Umbilical cord (tissue), 2 donors: ENCODE measurements around the gene PCED1A. TPM values are rescaled to one million over a fixed set of nuclear protein-coding genes. Genes with fewer than 3 reads are reported as not detected.
A peak's percentile ranks its signal among the peaks of the same experiment; 100 is the strongest.
"Not testable (repeated sequence)": the region's sequence is repeated elsewhere in the genome, so short reads cannot be mapped to it uniquely, and the experiment has no call there.

Experiments
- DNase-seq: peaks from one replicate; pipeline ENCODE4 v3.0.0-alpha.2; 2015; ENCODE audit warnings: low spot score
- total RNA-seq: library from RNA; depleted of rRNA; stranded (reverse); fragments of >200 nt; gene quantifications from one replicate; pipeline ENCODE4 v1.2.3, GENCODE V29; 2014; ENCODE audit warnings: low replicate concordance; ENCODE audit not compliant: insufficient read depth

PCED1A gene
- total RNA-seq, 1 donor from 2014 or later = 16.9 TPM

DNA sequence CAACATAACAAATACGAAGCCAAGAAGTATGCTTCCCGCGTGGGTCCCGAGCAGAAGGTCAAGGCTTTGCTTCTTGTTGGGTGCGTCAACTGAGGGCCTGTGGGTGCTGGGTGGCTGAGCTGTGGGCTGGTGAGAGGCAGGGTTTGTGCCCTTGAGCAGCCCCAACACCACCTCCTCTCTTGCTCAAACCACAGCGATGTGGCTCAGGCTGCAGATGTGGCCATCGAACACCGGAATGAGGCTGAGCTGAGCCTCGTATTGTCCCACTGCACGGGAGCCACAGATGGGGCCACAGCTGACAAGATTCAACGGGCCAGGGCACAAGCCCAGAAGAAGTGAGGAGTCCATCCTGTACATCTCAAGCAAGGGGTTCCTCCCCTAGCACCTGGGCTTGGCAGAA is 25.8 kb upstream of the PCED1A start:
- no peak for DNase-seq

DNA sequence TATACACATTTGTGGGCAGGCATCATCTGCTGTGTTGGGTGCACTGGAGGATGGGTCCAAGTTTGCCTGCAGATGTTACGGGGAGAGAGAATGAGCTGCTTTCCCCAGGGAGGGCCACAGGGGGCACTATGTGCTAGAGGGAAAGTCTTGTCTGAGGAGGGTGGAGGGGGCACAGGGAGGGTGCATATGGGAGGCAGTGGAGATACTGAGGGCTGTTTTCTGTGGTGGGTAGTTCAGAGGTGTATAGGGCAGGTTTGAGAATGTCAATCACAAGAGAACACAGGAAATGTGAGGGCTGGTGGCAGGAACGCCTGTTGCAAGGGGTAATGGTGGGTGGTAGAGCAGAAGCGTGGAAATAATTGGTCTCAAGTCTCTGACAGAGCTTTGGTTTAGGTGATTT is 25.2 kb upstream of the PCED1A start:
- no peak for DNase-seq

DNA sequence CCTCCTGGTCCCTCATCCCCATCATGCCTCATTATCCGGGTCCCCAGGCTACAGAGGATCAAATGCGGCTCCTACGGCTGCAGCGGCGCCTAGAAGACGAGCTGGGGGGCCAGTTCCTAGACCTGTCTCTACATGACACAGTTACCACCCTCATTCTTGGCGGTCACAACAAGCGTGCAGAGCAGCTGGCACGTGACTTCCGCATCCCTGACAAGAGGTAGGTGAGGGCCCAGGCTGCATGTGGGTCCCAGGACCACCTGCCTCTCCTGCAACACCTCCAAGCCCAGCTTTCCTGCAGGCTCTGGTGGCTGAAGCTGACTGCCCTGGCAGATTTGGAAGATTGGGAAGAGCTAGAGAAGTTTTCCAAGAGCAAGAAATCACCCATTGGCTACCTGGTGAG is 24.6 kb upstream of the PCED1A start:
- no peak for DNase-seq

DNA sequence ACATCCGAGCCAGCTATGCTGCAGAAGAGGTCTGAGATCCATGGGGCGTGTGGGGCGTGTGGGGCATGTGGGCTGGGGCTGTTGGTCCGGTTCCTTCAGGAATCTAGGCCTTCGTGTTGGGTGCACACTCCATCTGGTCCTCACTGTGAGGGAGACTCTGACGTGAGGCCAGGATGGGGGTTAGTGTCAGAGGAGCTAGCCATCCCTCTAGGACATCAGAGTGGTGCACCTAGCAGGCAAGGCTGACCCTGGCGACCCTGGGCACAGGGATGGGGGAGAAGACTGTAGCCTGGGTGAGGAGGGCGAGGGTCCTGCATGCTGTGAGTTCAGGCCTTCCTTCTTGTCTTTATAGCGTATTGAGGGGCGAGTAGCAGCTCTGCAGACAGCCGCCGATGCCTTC is 24.2 kb upstream of the PCED1A start:
- DNase-seq = no peak

DNA sequence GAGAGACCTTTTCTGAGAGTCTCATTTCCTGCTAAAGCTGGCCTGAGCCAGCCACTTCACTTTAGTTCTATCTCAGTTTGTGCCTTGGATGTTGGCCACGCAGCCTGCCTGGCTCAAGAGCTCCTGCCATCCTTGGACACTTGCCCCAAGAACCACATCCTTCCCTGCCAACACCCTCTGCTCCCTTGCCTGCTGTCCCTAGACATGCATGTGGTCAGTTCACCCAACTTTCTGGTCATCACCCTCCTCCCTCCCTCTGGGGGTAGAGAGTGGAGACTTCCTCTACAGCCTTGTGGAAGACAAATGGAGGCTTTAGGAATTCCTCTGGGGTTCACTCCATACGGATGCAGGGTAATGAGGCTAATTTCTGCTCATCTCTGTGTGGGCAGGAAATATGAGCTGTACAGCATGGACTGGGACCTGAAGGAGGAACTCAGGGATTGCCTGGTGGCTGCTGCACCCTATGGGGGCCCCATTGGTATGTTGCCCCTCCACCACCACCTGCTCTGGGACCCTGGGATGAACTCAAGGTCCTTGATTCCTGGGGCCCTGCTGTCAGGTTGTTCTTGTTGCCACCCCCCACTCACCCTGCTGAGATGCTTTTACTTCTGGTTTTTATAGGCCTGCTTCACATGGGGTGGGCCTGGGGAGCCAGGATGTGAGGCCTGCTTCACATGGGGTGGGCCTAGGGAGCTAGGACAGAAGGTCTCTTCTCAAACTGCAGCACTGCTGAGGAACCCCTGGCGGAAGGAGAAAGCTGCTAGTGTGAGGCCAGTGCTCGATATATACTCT is 19.1 kb upstream of the PCED1A start:
- DNase-seq = no peak

DNA sequence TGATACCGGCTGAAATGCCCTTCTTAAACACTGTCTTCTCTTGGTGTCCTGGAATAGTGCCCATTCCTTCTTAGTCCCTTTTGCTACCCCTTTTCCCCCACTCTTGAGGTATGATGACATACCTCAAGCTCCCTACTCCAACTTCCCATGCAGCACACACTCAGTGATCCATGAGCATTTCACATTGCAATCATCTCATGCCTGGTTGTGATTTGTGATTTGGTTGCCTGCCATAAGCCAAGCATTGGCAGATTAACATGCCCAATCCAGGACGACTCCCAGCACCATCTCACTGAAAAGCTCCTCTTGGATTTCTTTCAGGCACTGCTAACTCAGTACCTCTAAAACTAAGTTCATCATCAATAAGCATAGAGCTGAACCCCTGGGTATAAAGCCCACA is 18.1 kb upstream of the PCED1A start:
- no peak for DNase-seq

DNA sequence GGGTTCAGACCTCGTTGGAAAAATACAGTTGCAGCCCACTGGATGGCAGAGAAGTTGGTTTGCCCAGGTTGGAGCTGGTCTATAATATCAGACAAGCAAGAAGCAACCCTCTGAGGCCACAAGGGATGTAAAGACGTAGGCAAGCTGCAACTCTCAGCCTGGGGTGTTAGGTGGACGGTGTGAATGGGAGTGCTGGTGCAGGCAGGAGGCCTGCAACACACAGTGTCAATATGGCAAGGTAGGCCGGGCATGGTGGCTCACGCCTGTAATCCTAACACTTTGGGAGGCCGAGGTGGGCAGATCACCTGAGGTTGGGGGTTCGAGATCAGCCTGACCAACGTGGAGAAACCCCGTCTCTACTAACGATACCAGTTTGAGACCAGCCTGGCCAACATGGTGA is 10.6 kb upstream of the PCED1A start:
- no peak for DNase-seq

DNA sequence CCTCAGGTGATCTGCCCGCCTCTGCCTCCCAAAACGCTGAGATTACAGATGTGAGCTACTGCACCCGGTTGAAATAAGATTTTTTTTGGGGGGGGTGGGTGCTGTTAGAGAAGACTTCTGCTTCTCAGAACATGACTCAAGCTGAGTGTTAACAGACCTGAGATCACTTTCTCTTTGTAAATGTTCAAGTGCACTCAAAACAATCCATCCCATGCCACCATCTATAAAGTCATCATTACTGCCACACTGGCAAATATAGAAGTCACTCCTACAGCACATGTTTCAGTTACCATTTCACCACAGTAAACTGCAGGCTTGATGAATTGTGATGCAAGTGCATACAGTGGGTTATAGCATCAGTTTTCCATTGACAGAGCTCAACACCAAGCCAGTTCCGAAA is 9.1 kb upstream of the PCED1A start:
- DNase-seq = no peak

DNA sequence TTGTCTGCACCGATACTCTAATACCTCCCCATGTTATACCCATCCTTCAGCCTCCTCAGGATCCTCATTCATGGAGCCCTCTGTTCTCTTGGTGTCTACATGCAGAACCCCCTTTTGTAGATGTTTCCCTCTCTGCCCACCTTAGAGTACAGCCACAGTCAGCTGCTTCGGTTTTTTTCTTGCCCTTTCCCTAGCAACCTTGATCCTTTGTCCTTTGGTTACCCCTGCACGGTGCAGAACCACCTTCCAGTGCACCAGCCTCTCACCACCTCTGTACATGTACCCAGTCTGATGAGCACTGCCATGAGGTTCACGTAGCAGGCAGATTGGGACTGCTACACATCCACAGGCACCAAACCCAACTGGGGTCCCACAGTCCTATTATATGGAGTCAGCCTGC is 7.3 kb upstream of the PCED1A start:
- no peak for DNase-seq

DNA sequence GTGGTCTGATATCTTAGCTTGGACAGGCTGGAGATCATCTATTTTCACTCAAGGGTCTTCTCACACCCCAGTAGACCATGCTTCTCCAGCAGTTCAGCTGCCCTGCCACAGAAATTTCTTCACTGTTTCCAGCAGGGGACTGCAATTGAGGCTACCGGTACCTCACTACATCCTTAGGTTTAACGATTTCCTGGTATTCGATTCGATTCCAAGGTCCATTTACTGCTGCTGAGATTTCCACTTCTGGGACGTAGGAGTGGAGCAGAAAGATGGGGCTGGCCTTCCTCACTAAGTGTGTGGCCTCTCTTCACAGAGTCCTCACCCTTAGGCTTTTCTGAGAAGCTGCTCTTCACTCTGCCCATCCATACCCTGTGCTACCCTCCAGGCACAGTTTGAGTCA is 6.2 kb upstream of the PCED1A start:
- no peak for DNase-seq

DNA sequence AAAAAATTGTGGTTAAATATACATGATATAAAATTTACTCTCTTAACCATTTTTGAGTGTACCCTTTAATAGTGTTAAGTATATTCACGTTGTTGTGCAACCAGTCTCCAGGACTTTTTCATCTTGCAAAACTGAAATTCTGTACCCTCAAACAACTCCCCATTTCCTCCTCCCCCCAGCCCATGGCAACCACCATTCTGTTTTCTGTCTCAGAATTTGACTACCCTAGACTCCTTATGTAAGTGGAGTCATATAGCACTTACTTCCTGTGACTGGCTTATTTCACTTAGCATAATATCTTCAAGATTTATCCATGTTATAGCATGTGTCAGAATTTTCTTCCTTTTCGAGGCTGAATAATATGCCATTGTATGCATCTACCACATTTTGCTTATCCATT is 5.2 kb upstream of the PCED1A start:
- DNase-seq = no peak

DNA sequence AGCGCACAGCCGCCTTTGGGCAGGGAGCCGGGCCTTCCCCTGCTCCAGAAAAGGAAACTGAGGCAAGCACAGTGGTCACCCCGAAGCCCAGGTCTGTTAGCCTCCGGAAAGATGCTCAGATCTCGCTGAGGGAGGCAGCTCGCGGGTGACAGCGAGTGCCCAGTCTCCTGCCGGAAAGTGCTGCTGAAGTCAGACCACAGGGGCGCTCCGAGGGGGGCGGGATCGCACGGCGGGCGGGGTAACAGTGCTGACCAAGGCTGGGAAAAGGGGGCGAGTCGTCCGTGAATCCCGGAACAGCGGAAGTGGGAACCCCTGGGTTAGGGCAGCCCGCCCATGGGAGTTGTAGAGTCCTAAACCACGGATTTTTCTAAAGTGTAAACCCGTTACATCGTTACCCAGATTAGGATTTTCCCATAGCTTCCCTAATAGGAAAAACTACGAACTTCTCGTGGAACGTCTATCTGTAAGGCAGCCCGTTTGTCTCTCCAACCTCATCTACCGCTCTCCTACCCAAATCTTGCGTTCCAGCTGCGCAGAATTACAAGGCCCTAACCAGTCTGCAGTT is 594 bp upstream of the PCED1A start:
- DNase-seq = peak; percentile 78

DNA sequence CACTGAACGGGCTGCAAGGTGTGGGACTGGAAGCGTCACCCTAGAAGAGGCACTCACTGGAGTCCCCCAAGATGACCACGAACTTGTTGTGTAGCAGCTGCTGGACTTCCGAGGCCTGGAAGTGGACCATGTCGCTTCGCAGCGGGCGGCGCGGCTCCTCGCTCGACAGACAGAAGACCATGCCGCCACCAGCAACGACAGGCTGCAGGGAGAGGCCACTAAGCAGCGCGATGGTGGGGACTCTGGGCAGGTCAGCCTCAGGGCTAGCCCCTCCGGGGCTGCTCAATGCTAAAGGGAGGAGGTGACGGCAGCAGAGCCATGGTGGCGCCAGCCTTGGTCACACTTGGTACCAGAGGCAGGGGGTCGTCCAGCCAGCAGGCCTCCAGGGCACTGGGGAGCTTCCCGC is 720 bp downstream of the PCED1A start:
- no peak for DNase-seq

DNA sequence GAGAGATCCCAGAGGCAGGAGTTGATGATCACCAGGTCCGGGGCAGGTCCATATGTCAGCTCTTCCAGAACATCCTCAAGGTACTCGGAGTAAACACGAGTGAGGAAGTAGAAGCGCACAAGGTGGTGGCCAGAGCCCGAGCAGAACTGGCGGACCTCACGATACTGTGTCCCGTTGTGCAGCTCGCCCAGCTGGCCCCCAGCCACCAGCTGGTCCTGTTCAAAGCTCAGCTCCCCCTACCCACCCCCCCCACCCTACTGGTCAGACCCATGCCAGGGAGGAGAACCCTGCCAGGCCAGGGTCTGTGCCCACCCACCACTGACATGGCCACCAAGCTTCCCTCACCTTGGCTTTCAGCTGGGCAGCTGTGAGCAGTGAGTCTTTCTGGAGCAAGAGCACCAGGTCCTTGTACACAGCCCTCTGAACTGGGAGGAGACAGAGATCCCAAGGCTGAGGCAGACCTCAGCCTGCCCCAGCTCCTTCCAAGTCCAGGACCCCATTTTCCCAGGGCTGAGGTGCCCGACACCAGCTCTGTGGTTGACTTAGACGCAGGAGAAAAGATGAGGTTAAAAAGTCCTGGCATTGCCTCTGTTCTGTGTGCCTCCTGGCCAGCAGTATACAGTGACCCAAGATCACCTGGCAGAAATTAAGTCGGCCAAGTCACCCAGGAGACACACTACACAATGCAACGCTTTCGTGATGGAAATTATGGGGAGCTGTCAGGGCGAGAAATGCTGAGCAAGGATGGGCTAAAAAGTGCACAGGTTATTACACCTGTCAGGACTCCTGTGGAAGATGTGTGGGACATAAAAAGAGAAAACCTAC is 1.4 kb downstream of the PCED1A start:
- no peak for DNase-seq

DNA sequence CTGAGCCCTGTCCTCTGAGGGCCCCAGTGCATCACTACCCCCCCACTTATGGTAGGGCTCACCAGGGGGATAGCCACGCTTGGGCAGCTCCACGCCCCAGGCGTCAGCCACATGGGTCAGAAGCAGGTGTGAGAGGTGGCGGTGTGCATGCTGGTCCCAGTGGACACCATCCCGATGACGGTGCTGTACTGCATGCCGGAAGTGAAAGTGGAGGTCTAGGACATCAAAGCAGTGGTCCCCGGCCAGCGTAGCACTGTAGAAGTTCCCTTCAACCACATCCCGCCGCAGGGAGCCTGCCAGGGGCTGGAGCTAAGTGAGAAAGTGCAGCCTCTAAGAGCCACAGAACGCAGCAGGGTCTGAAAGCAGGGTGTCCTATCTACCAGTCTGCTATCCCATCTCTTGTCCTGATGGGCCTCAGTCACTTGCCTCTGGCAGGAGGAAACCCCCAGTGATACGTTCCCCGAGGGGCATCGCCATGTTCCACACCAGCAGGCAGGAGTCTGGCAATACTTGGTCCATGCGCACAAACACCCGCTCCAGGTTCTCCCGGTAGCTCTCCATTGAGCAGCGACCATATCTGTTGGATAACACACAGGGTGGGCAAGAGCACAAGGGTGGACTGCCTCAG is 2.2 kb downstream of the PCED1A start:
- no peak for DNase-seq

DNA sequence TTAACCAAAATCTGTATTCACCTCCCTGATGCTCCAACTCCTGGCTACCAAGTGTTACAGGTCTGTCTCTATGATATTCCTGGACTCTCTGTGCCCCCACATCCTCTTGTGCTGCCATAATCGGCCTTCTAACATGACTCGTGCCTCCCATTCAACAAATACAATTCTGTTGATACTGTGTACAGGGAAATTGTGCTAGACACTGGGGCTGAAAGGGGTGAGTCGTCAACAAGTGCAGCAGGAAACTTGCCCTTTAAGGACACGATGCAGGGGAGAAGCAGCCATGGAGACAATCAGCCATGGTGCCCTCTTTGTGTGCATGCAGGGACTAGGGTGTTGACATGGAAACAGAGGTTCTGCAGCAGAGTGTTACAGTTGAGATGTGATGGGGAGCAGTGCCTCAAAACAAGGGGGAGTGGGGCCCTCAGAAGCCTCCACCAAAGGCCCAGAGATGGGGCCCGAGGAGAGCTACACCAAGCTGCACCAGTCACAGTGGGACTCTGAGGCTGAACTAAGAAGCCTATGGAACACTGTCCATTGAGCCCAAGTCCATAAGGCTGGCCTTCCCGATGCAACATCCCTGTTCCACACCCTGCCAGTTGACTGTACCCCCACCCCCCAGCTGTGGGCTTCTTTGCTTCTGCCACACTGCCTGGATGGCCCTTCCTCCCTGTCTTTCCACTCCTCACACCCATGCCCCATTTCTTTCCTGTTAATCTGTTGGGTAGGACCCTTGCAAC is 3.1 kb downstream of the PCED1A start:
- DNase-seq = no peak

DNA sequence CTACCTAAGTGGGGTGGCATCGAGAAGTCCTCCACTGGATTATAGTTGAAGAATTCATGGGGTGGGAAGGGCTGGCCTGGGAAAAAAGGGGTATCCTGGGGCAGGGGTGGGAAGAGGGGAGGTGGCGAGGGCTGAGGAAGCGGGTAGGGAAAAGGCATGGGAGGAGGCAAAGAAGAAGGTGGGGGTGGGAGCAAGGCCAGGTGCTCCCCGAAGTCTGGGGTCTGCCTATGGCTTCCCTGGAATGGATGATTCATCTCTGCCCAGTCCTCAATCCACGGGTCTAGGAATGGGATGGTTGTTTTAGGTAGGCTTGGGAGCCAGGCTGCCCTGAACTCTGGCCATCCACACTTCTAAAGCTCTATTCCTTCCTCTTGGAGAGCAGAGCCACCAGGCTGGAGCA is 4.4 kb downstream of the PCED1A start:
- DNase-seq = no peak

DNA sequence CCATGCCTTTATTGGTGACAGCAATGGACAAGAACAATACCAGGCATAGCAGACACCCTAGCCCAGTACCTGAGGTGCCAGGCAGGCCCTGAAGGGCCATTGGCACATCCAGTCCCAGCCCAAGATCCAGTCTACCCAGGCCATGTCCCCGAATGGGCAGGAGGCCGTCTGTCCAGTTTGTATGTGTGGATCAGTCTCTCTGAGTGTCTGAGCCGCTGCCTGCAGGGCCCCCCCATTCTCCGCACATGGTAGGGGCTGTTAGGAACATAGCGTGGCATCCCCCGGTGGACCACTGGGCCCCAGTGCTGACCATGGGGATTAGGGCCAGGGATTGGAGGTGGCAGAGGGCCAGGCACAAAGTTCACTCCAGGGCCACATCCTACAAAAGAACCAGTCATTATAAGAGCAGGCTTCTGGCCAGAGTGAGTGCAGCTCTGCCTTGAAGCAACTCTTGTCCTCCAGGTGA is 5.1 kb downstream of the PCED1A start:
- DNase-seq = no peak

DNA sequence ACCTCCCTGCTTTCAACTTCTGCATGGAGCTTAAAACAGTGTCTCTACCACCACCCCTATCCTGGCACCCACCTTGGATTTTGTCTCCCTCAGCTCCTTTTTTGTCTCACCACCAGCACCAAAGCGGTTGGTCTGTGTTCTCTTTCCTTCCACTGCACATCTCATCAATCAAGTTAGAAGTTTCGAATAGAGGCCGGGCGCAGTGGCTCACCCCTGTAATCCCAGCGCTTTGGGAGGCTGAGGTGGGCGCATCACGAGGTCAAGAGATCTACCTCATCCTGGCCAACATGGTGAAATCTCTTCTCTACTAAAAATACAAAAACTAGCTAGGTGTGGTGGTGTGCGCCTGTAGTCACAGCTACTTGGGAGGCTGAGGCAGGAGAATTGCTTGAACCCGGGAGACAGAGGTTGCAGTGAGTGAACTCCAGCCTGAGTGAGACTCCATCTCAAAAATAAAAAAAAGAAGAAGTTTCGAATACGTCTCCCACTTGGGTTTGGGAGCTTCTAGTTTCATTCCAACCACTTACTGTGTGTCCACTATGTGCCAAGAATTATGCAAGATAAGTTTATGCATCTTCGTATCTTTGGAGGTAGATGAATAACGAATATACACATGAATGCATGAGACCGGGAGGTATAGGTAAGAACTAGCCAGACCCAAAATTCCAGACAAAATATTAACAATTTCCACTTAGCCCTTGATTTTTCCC is 5.9 kb downstream of the PCED1A start:
- no peak for DNase-seq

DNA sequence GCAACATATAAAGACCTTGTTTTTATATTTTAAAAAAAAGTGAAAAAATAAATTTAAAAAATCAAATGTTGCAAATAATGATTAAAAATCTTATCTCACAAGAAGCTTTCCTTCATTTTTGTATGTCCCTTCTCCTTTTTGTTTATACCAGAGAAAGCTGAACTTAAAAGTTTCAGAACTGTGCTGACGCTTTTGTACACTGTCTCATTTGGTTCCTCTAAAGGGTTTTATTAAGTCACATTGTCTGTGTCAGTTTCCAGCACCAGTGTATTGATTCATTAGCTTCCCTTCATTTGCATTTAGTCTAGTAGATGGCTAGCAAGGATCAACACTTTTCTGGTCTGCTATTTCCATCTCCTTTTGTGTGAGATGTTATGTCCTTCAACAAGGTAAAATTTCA is 6.7 kb downstream of the PCED1A start:
- DNase-seq = no peak

DNA sequence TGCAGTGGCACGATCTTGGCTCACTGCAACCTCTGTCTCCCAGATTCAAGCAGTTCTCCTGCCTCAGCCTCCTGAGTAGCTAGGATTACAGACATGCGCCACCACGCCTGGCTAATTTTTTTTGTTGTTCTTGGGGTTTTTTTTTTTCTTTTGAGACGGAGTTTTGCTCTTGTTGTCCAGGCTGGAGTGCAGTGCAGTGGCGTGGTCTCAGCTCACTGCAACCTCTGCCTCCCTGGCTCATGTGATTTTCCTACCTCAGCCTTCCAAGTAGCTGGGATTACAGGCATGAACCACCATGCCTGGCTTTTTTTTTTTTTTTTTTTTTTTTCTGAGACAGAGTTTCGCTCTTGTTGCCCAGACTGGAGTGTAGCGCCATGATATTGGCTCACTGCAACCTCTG is 9.2 kb downstream of the PCED1A start:
- DNase-seq = not testable (repeated sequence)
